Activated CD8-positive, alpha-beta memory T cell treated with anti-CD3 and anti-CD28 coated beads for 24 hours (primary cell): ENCODE data around the gene CTNS.

ENCODE experiments used
- DNase-seq: peaks from one replicate; pipeline ENCODE4 v3.0.0-alpha.2; 2020

The CTNS gene

GRCh38 chr17:3659541-3660111, 23.1 kb downstream of the CTNS start:
- no peak for DNase-seq

- DNase-seq = no peak
Measured at GRCh38 chr17:3660311-3660891, 23.8 kb downstream of the CTNS start.

DNA sequence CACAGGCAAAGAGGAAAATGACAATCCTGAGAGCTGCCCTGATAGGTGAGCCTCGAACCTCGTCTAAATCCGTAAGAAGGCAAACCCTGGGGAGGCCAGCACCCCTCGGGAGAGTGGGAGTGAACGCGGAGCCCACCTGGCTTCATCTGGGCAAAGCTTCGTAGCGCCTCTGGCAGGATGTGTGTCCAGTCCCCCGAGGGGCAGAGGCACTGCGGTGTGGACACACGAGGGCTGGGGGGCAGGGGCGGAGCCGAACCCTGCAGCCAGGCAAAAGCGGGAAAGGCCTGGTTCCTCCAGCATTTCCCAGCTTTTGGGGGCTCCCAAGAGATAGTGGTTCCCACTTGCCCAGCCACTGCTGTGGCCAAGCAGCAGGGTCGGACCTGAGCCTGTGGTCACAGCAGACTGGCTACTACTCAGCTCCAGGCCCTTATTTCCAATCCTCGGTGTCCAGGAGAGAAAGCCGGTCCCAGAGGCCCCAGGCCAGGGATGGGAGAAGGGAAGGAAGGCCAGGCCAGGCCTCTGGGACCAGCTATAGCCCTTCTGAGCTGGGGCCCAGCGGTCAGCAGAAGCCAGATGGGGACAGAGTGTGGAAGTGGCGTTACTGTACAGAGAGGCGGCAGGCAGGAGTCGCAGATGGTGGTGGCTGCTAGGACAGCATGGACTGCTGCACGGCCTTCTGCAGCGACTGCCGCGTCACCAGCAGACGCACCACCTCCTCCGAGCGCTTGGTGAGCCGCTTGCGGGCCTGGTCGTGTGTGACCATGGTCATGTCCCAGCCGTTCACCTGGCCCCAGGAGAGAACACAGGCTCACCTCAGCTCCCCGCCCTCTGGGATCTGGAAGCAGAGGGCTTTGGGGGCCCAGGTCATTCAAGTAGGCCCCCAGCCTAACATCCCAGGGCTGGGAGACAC, 26.8 kb downstream of the CTNS start:
- no peak for DNase-seq

DNA sequence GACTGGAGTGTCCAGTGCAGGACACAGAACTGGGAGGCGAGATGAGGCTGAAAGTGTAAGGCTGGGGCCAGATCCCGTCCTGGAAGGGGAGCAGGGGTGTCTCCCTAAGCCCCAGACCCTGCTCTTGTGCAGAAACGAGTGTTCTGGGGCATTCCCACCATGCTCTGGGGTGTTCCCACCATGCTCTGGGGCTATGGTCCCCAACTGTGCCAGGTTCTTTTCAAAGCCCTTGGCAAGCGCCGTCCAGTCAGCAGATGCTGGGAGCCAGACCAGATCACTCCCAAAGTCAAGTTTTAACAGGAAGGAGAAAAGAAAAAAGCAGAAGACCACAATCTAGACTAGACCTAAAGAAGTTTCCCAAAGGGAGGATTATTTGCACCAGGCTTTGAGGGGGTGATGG, 29.3 kb downstream of the CTNS start:
- no peak for DNase-seq

GRCh38 chr17:3666516-3666915, 30.0 kb downstream of the CTNS start:
- DNase-seq = no peak

- DNase-seq = no peak
Measured at GRCh38 chr17:3667366-3668278, 31.1 kb downstream of the CTNS start.

DNA sequence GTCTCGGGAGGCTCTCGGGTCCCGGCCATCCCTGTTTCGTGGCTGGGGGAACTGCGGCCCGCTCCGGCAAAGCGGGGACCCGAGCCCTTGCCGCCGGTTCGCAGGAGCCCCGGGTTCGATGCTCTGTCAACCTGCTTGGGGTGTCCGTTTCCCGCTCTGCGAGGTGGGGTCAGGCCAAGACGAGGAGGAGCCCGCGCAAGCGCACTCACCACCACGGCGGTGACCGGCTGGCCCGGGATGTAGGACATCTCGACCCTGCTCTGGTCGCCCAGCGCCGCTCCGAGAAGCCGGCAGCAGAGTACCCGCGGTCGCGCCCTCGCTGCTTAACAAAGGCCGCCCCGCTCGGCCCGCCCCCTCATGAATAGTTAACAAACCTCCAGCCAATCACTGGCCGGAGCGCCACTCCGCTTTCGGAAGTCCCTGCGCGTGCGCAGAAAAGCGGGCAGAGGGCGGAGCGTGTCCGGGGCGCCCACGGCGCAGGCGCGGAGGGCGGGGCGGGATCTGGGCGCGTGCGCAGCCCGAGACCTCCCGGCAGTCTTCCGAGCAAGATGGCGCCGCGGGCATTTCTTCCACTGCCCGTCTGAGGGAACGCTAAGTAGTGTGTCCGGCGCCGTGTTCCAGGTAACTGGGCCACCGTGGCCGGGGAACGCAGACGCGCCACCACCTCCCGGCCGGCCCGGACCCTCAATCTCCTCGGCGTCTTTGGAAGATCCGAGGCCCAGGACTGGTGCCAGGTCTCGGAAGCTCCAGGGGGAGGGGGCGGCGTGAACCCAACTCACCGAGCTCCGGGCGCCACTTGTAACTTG, 31.9 kb downstream of the CTNS start, which contains the start of the genes EMC6 and TAX1BP3:
Gene EMC6, plus strand, starts transcription at position 534 of the 806 bp plus-strand sequence. CDS start 335 bp downstream, outside the sequence.
Gene TAX1BP3, minus strand, starts transcription at position 300 of the 806 bp plus-strand sequence. Its CDS starts 52 bp downstream, at position 248.
- DNase-seq = peak; percentile 100

GRCh38 chr17:3669085-3669347, 32.5 kb downstream of the CTNS start:
- no peak for DNase-seq

DNA sequence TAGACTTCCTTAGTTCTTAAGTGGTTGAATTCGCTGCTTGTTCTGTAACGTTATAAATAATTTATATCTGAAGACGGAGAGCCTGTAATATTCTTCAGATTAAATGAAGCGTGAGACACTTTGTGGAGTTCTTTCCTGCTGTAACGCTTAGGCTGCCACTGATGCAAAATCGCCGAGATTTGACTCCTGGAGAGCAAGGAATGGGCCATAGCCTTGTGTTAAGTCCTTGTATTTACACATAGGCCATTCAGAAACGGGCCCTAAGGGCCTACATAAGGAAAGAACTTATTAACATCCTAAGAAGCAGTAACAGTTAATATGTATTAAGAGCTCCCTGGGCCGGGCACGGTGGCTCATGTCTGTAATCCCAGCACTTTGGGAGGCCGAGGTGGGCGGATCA, 33.0 kb downstream of the CTNS start:
- DNase-seq = no peak

GRCh38 chr17:3672571-3672970, 36.0 kb downstream of the CTNS start:
- DNase-seq = no peak

DNA sequence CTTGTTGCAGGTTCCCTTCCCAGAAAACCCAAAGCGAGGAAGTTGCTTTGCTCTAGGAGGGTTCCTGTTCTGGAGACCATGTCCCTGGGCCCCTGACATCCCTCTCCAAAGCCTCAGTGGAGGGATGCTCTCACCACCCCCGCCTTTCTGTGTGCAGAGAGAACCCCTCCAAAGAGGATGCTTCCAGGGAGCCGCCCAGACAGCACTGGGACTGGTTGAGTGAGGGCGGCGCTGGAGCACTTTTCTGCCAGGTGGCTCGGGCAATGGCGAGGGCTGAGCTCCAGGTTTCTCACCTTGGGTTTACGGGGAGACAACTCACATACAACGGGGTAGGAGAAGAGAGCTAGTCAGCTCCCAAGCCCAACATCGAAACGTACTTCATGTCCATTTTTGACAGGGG, 39.3 kb downstream of the CTNS start:
- DNase-seq = no peak

- DNase-seq = no peak
Measured at GRCh38 chr17:3678095-3678820, 41.7 kb downstream of the CTNS start.

- no peak for DNase-seq
Measured at GRCh38 chr17:3678821-3679530, 42.4 kb downstream of the CTNS start.

DNA sequence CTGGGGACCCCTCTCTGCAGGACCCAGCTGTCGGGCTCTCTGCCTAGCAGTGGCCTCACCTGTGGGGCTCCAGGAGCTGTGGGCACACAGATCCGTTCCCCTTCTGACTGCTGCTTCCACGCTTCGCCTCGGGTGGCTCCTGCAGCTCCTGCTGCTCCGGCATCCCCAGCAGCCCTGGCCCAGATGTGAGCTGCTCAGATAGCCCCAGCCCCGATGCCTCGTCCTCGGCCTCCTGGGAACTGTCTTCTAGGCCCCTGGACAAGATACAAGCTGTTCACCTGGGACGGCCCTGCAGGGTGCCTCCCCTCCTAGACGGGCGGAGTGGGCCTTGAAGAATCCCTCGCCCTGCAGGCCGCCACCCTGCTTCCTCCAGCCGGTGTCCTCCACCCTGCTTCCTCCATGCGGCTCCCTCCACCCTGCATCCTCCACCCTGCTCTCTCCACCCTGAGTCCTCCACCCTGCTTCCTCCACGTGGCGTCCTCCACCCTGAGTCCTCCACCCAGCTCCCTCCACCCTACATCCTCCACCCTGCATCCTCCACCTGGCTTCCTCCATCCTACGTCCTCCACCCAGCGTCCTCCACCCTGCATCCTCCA, 43.1 kb downstream of the CTNS start:
- DNase-seq = no peak

- no peak for DNase-seq
Measured at GRCh38 chr17:3681057-3681456, 44.5 kb downstream of the CTNS start.

GRCh38 chr17:3681565-3681964, 45.0 kb downstream of the CTNS start:
- no peak for DNase-seq

DNA sequence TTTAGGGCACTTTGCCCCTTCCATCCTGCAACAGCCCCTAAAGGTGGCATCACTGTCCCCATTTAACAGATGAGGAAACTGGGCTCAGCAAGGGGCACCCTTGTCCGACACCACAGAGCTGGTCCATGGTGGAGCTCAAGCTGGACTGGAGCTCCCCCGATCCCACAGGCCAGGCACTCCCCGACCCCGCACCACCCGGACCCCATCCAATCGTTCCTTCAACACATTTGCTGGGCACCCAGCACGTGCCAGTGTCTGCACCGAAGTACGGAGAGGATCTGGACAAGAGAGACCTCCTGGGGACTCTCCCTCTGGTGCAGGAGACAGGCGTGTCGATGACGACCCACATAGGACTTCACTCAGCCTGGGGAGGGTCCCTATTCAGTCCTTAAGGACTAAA, 45.5 kb downstream of the CTNS start:
- DNase-seq = no peak

- DNase-seq = peak; percentile 85
Measured at GRCh38 chr17:3683054-3683511, 46.5 kb downstream of the CTNS start.

DNA sequence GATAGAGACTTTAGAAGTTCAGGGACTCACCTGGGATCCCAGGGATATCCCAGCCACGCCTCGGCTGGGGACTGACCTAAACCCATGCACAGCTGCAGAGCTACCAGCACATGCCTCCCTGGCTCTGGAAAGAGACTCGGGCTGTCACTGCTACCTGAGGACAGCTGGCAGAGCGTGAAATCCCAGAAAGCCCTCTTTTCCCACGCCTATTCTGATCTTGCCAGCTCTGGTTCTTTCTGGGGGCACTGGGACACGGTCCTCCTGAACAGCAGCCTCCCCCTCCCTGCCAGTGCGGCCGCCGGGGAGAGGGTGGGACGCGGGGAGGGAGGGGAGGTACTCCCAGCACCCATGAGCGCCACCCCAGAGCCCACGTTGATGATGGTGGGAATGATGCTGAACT, 48.6 kb downstream of the CTNS start:
- no peak for DNase-seq

DNA sequence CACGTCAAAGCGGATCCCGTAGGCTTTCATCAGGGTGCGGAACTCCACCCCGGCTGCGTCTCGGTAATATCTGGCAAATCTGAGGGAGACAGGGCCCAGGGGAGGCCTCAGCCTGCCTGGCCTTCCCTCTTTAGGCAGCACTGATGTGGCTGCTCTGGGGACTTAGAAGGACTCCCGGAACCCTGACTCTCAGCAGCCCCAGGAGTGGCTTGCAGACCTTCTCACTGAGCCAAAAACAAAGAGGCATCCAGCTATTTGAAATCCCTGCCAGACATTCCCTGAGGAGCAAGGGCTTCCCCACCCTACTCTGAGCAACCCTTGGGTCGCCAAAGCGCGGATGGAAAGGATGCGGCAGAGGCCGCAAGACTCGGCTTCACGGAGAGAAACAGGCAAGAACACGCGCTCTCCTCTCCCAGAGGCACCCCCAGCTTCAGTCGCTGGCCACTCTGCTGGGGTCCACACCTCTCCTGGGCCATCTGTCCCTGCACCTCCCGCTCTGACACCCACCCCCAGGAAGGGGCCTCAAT, 51.5 kb downstream of the CTNS start:
- DNase-seq = no peak
